ENCODE measurements around the gene FAM151A.

The FAM151A gene

DNA sequence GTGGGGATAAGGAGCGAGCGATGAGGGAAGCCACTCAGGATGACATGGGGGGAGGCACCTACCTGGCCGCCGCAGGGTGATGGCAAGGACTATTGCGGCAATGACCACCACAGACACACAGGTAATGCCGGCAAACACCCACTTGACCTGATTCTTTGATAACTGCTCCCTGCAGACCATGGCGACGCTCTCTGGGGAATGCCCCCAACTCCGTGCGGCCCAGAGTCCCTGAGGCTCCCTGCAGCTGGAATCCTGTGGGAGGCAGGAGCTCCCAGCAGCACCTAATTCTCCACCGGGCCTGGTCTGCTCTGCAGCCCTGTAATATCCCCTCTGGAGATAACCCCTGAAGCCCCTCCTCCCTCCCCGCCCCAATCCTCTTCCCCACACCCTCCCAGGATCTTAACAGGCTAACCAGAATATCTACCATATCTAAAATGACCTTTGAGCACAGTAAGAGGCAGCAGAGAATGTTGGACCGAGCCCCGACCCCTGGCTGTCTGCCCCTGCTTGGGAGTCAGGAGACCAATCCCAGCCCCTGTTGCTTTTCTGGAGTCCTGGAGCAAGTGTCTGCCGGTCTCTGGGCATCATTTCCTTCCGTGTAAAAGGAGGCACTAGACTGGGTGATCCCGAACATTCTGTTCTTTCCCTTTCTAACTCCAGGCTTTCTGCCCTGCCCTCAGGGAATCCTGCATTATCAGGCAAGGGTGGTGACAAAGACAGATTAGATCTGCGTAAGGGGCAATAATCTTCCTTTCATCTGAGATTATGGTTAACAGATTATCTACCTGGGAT lies at the start of gene FAM151A:
Gene FAM151A, minus strand, starts transcription at position 310 of the 792 bp plus-strand sequence. Its CDS starts 130 bp downstream, at position 180.
- in situ Hi-C loops (cut with MboI; ENCODE audit: low sequenced_read_pairs), result no loop called here

DNA sequence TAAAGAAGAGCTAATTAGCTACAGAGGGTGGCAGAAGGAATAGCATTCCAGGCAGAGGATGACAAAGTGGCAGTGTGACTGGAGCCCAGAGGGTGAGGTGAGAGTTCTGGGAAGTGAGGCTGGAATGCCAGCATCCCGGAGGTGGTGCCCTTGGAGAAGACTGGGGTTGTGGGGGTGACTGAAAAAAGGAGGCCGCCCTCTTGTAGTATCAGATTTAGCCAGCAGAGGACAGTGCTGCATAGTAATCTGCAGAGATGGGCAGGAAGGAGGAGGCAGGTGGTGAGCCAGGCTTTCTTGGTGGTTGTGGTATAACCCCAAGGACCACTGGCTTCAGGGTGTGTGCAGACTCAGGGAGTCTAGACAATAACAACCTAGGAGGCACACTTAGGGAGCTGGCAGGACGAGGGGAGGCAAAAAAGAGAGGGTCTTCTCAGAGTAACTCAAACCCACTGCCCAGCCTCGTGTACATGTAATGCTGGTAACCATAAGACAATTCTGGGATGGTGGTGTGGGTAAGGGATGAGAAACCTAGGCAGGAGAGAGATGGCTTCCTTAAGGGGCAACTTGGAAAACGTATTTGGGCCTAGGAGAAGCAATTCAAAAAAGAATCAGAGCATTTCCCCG lies 48.8 kb upstream of the FAM151A start:
- in situ Hi-C loops (cut with MboI; ENCODE audit: low sequenced_read_pairs), result no loop called here

DNA sequence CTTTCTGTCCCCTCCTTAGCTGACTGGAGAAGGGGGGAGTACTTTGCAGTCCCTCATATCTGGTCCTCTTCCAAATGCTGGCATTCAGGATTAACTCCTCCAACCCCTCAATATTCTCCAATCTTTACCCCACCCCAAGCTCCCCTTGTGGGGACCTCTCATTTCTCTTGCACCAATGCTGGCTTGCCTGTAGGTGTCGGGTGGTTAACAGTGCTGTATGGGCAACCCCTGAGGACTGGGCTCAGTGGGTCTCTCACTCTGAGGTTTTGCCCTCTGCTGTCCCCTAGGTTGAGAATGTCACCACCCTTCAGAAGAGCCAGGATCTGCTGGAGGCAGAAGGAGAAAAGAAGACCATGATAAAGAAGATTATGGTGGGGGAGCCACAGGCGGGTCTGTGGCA lies 45.2 kb upstream of the FAM151A start:
- in situ Hi-C loops (cut with MboI; ENCODE audit: low sequenced_read_pairs), result no loop called here

DNA sequence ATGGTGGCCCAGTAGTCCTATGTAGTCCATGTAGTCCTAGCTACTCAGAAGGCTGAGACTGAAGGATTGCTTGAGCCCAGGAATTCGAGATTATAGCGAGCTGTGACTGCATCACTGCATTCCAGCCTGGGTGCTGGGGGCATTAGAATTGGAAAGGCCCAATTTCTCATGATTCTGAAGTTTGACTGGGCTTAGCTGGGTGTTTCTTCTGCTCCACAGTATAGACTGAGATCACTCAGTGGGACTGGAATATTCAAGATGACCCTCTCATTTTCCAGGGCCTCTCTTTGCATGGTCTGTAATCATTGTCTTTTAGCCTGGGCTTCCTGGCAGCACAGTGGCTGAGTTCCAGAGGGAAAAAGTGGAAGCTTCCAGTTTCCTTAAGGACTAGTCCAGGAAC lies 44.5 kb upstream of the FAM151A start:
- in situ Hi-C loops (cut with MboI; ENCODE audit: low sequenced_read_pairs), result no loop called here

DNA sequence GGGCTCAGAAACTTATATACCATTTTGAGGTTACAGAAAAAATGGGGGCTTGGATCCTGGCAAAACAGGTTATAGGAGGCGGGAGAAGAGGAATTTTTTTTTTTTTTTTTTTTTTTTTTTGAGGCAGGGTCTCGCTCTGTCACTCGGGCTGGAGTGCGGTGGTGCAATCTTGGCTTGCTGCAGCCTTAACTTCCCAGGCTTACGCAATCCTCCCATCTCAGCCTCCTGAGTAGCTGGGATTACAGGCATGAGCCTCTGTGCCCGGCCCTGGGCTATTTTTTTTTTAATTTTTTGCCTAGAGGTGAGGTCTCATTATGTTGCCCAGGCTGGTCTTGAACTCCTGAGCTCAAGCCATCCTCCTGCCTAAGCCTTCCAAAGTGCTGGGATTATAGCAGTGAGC lies 43.0 kb upstream of the FAM151A start:
- in situ Hi-C loops (cut with MboI; ENCODE audit: low sequenced_read_pairs), result no loop called here

DNA sequence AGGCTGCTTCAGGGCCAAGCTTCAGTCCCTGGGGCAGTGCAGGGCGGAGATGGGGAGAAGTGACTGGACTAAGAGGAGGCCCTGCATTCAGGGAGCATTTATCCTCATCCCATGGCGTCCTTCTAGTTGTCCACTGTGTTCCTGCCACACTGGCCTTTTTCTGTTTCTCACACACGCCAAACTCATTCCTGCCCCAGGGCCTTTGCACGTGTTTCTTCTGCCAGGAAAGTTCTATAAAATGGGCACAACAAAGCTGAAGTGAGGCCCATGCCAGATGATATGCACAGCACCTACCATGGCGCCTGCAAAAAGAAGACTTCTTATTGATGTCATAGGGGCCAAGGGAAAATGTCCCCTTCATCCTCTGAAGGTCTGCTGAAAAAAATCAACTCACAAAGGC lies 42.5 kb upstream of the FAM151A start:
- in situ Hi-C loops (cut with MboI; ENCODE audit: low sequenced_read_pairs), result no loop called here

DNA sequence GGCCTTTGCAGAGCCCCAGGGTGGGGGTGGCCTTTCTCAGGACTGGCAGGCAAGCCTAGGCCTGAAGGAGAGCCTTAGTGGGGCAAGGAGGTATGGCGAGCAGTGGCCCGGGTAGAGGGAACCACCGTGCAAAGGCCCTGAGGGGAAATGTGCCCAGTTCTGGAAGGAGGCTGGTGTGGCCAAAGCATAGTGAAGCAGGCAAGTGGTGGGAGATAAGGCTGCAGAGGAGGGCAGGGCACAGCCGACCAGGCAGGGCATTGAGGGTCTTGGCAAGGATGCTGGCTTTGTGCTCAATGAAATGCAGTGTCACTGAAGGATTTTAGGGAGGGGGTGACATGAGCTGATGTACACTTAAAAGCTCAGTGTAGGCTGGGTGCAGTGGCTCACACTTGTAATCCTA lies 41.0 kb upstream of the FAM151A start:
- in situ Hi-C loops (cut with MboI; ENCODE audit: low sequenced_read_pairs), result no loop called here

DNA sequence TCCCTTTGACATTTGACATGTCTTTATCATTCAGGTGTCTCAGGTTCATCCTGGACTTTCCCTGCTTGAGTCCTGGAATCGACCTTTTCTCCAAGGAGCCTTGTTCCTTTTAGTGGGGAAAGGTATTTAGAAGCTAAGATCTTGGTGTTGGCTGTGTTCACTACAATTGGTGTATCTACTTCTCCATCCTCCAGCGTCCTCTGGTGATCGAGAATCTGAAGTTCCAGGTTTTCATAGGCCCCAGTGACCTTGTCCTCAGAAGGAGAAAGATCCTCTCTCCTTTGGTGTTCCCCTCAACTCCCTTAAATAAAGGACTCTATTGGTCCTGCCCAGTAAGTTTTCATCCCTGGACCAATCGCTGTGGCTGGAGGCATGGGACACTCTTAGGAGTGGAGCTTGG lies 40.4 kb upstream of the FAM151A start:
- in situ Hi-C loops (cut with MboI; ENCODE audit: low sequenced_read_pairs), result no loop called here

DNA sequence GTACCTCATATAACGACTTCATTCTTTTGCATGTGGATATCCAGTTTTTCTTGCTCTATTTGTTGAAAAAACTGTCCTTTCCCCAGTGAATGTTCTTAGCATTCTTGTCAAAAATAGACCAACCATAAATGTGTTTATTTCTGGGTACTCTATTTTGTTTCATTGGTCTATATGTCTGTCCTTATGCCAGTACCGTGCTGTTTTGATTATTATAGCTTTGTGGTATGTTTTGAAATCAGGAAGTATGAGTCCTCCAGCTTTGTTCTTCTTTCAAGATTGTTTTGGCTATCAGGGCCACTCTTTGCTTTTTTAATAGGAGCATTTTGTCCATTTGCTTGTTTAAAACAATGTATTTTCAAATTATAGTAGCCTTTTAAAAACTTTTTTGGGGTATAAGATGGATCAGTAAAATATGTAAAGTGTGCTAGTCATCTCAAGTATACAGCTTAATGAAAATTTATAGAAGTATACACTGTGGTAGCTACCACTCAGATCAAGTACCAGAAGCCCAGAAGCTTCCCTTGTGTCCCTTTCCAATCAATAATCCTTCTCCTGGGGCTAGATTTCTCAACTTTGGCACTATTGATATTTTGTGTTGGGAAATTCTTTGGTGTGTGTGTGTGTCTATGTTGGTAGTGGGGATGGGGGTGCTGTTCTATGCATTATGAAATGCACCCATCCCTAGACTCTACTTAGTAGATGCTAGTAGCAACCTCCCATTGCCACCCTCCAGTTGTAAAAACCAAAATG lies 35.0 kb upstream of the FAM151A start:
- in situ Hi-C loops (cut with MboI; ENCODE audit: low sequenced_read_pairs), result no loop called here

DNA sequence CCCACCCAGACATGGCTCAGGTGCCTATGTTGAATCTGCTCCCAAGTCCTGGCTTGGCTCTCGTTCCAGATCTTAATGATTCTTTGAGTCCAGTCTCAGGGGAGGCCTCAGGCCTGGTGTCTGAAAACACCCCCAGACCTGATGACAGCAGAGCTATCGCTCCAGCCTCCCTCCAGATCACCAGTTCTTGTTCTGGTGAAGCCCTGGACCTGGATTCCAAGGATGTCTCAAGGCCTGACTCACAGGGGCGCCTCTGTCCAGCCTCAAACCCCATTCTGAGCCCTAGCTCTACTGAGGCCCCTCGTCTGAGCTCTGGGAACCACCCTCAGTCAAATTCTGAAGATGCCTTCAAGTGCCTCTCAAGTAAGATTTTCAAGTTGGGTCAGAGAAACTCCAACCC lies 29.7 kb upstream of the FAM151A start:
- in situ Hi-C loops (cut with MboI; ENCODE audit: low sequenced_read_pairs), result no loop called here

DNA sequence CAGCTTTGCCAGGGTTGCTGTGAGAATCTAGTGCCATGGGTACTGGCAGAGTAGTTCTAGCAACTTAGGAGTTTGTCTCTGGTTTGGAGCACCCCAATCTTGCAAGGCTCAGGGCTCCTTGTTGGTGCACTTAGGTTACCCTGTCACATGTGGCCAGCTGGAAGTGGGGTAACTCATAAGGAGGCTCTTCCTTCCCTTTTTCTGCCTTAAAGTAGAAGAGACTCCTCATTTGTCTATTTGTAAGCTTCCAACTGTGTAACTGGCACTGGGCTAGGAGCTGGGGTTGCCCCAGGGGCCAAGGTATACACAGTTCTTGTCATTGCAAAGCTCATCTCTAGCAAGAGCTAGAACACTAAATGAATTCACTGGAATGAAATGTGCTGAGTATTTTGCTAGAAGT lies 28.8 kb upstream of the FAM151A start:
- in situ Hi-C loops (cut with MboI; ENCODE audit: low sequenced_read_pairs), result no loop called here

DNA sequence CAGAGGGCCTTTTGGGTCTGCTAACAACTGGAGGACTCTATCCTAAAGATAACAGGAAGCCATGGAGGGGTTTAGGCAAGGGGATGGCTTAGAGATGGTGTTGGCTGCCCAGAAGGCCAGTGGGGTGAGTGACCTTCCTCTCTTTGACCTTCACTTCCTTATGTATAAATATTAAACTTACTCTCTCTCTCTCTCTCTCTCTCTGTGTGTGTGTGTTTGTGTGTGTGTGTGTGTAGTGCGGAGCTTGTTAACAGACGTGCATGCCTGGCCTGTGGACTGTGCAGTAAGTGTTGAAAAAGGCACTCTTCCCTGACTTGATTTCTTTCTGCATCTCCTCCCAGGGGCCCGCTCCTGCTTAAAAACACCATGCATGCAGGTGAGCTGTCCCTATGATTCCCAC lies 28.3 kb upstream of the FAM151A start:
- in situ Hi-C loops (cut with MboI; ENCODE audit: low sequenced_read_pairs), result no loop called here

DNA sequence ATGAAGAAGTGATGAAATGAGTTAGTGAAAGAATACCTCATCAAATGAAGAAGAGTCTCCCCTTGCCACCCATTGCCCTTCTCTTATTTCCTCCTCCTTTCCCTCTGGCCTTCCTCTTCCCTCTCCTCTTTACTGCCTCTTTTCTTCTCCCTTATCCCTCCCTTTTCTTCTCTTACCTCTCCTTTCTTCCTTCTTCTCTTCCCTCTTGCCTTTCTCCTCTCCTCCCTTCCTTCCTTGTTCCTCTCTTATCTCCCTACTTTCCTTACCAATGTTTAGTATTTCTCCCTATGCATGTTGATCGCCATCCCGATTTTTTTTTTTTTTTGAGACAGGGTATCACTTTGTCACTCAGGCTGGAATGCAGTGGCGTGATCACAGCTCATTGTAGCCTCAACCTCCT lies 27.1 kb upstream of the FAM151A start:
- in situ Hi-C loops (cut with MboI; ENCODE audit: low sequenced_read_pairs), result no loop called here

DNA sequence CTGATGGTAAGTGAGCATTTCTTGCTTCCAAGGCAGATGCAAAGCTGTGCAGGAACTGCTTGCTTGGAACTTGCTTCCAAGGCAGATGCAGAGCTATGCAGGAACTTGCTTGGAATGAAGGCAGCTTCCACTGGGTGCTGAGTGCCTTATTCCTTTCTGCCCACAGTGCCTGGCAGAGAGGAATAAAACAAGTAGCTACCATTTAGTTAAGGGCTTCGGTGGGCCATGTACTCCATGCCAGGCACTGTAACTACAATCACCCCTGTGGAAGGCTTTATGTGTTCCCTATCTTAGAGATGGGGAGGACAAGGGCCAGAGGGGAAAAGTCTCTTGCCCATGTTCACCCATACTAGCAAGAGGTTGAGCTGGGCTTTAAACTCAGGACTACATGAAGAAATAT lies 26.6 kb upstream of the FAM151A start:
- in situ Hi-C loops (cut with MboI; ENCODE audit: low sequenced_read_pairs), result no loop called here

DNA sequence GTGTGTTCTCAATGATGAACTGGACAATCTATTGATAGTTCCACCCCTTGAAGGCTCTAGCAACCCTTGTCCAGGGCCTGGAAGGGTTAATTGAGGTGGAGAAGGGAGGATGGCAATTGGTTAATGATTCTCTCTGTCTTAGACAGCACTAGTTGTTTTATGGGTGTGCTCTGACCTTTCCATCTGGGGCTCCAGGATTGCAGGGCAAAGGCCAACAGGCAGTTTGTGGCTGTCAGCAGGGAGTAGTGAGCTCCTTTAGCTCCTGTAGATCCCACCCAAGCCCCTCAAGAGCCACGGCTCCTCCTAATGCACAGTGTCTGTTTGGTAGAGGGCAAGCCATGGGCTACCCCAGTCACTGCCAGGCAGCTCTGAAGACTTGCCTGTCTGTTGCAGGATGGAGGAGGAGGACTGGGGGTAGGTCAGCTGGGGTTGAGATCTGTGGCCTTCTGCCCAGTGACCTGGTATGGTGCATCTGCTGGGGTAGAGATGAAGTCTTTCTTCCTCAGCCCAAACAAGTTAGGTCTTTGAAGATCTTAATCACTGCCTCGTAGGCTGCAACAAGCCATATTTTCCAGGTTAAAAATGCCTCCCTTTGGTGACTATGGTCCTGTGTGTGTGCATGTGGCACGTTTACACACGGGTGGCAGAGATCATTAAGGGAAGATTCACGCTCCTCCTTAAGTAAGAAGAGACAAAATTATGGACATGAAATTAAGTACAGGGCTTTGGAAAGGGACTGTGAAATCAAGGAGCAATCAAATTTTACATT lies 26.0 kb upstream of the FAM151A start:
- in situ Hi-C loops (cut with MboI; ENCODE audit: low sequenced_read_pairs), result no loop called here

DNA sequence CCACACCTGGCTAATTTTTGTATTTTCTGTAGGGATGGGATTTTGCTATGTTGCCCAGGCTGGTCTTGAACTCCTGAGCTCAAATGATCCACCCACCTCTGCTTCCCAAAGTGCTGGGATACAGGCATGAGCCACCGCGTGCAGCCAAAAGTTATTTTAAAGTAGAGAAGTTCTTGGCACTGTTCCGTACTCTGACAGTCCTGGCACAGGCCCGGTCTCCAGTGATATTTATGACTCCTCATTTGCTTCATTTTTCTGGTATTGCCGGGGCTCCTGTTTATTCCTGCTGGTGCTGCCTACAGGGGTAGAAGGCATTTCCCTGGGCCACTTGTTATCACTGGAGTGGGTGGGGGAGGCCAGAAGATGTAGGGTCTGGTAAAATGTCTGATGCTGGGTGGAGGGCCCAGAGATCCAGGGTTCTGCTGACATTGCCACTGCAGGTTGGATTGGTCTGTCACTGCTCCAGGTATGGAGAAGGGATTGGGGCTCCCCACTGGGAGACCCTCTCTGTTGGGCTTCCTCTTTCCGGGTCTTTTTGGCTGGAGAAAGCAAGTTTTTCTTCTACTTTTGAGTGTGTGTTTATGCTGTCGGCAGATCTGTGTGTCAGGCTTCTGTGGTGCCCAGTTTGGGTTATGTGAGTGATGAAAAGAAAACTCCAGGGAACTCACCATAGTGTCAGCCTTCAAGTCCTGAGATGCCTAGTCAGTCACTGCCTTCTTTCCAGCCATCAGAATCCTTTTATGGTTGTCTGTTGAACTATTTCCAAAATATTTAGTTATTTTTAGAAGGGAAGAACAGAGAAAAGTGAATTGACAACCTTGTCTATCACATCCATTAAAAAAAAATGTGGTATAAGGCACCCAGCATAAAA lies 22.7 kb upstream of the FAM151A start:
- in situ Hi-C loops (cut with MboI; ENCODE audit: low sequenced_read_pairs), result no loop called here

DNA sequence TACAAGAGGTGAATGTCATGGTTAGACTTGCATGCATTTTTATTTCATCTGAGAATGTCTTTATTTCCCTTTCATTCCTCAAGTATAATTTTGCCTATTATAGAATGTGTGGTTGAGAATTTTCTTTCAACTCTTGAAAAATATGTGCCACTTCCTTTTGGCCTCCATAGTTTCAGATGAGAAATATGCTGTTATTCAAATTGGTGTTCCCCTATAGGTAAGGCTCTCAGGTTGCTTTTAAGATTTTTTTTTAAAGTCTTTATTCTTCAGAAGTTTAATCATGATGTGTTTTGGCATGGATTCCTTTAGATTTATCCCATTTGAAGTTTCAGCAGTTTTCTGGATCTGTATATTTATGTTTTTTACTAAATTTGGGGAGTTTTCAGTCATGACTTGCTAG lies 20.4 kb upstream of the FAM151A start:
- in situ Hi-C loops (cut with MboI; ENCODE audit: low sequenced_read_pairs), result no loop called here

DNA sequence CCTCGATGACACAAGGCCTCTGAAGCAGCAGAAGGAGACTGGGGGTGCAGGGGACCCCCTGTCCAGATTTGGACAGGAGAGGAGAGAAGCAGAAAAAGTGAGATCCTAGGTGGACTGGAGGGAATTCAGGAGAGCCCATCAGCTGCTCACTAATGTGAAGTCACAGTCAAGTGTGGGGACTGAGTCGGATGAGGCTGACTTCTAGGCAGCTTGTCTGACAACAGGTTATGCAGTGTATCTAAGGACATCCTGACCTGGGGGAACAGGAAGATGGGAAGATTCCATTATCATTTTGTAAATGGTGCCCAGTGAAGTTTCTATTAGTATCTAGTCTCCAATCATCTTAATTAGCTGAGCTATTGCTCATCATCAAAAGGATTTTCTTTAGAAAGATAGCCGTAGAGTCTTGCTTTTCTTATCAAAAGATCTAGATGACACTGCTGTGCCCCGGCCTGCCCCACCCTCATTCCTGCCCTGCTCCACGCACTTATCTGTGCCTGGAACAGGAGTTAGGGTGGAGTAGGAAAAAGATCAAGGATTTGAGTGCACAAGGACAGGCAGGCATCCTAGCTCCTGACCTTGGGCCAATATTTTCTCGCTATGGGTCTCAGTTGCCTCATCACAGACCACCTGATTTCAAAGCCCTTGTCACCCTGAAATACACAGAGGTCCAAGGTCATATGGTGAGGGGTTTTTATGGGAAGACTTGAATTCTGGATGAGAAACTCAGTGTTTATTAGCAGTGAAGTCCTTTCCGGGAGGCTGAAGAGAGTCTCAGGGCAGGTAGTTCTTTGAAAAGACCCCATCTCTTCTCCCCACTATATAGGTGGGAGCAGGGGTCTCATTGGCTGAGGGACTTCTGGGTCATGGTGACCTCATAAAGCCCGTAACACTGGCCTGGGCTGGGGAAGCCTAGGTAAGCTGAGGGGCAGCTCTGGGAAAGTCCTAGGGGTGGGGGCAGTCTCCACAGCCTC lies 17.8 kb upstream of the FAM151A start, which contains the start of gene MROH7:
Gene MROH7, plus strand, starts transcription at position 924 of the 974 bp plus-strand sequence. CDS start 11,141 bp downstream, outside the sequence.
- in situ Hi-C loops (cut with MboI; ENCODE audit: low sequenced_read_pairs), result no loop called here

DNA sequence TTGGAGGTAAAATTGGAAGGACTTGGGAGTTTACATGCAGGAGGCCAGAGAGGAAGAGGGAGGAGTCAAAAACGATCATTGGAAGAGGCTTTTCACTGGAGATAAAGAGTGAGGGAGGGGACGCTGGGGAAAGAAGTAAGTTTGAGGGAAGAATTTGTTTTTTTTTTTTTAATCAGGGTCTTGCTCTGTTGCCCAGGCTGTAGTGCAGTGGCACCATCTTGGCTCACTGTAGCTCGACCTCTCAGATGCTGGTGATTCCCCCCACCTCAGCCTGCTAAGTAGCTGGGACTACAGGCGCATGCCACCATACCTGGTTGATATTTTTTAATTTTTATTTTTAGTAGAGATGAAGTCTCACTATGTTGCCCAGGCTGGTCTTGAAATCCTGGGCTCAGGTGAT lies 17.0 kb upstream of the FAM151A start:
- in situ Hi-C loops (cut with MboI; ENCODE audit: low sequenced_read_pairs), result no loop called here
